SH-SY5Y (cell line): Measurements from ENCODE around the gene PIAS1.

Source experiments
- GATA2 ChIP-seq: IDR thresholded peaks from 2 replicates; pipeline ENCODE4 v1.6.1; 2011; ENCODE audit warnings: mild to moderate bottlenecking, low read depth, low read length
- GATA3 ChIP-seq: IDR thresholded peaks from 2 replicates; pipeline ENCODE4 v1.6.1; 2011; ENCODE audit warnings: low read depth, mild to moderate bottlenecking, low read length, moderate library complexity

Gene PIAS1

DNA sequence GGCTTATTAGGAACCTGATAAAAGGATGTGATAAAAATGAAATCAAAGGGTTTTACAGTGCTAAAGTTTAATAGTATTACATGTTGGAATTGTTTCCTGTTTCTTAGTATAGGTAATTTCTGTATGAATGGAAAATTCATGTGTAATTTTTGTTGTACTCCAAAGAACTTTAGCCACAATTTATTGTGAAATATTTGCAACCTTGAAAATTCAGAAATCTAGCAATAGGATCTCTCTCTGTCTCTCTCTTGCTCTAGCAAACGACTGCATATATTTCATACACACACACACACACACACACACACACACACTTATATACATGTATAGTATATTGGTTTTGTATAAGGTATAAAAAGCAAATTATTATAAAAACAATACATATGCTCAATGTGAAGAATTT is 59.6 kb downstream of the PIAS1 start:
- TF ChIP-seq GATA3 (no peak), GATA2 (no peak)

GRCh38 chr15:68114356-68114755 is 60.2 kb downstream of the PIAS1 start:
- no peak for TF ChIP-seq GATA3
- no peak for TF ChIP-seq GATA2

- TF ChIP-seq GATA2 = no peak
- no peak for TF ChIP-seq GATA3
Measured at GRCh38 chr15:68114840-68115239, 60.7 kb downstream of the PIAS1 start.

GRCh38 chr15:68124700-68125099 is 70.6 kb downstream of the PIAS1 start:
- no peak for TF ChIP-seq GATA3
- TF ChIP-seq GATA2 = no peak

GRCh38 chr15:68126396-68126795 is 72.3 kb downstream of the PIAS1 start:
- no peak for TF ChIP-seq GATA2
- no peak for TF ChIP-seq GATA3

GRCh38 chr15:68129072-68129471 is 75.0 kb downstream of the PIAS1 start:
- TF ChIP-seq GATA2 = no peak
- TF ChIP-seq GATA3 = no peak

DNA sequence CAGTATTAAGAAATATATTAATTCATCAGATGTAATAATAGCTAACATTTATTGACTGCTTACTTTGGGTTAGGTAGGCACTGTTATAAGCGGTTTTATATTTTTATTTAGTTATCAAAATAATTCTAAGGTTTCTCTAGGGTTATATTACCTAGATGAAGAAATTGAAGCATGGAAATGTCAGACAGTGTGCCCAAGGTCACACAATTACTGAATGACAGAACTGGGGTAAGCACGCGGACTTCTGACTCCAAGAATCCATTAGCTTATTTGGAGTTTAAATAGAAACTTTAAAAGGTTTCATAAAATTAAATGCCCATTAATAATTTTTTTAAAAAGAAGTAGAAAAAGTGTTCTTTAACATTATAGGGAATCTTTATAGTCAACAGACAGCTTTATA is 76.7 kb downstream of the PIAS1 start:
- TF ChIP-seq GATA3 (no peak), GATA2 (no peak)

DNA sequence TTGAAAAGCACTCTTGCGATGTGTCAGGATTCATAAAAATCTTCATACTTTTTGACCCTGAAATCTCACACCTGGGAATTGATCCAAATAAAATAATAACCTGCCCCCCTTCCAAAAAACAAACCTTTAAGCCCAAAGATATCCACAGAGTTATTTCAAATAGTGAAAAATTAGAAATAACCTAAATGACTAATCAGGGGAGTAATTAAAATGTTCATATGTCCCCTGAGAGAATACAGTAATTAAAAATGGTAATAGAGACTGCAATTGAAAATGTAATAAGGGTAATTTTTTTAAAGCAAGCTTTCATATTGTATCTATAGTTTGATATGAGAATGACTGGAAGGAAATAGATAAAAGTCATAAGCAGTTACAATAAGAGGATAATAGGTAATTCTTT is 83.0 kb downstream of the PIAS1 start:
- TF ChIP-seq GATA2 (no peak), GATA3 (no peak)

DNA sequence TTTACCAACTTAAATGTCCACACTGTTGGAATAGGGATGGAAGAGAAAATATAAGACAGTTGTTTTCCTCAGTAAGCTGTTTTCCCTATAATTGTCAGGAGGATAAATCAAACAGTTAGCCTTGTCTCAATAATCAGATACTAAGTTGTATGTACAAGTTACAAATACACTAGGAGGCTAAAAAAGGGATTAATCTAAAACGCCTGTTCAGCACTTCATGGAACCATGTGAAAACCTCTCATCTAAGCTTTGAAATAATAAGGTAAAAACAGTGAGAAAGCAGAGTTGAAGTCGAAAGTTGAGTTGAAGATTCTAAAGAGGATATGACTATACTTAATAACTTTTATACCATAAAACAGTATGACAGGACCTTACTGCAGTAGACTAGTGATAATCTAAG is 89.0 kb downstream of the PIAS1 start:
- no peak for TF ChIP-seq GATA3
- TF ChIP-seq GATA2 = no peak

- TF ChIP-seq GATA2 (no peak), GATA3 (no peak)
Measured at GRCh38 chr15:68143785-68144184, 89.7 kb downstream of the PIAS1 start.

DNA sequence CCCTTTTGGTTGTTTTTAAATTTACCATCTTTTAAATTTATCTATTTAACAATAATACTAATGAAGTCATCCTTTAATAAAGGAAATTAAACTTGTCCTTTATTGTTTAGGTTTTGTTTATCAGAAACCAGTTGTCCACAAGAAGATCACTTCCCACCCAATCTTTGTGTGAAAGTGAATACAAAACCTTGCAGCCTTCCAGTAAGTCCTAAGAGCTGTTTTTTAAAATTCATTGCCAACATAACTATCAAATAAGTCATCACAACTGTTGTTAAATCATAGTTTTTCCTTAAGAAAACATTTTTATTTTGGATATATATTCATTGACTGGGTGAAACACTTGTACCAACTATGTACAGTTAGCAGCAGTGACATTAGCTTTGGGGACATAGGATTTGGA is 91.6 kb downstream of the PIAS1 start:
- TF ChIP-seq GATA2 (no peak), GATA3 (no peak)

DNA sequence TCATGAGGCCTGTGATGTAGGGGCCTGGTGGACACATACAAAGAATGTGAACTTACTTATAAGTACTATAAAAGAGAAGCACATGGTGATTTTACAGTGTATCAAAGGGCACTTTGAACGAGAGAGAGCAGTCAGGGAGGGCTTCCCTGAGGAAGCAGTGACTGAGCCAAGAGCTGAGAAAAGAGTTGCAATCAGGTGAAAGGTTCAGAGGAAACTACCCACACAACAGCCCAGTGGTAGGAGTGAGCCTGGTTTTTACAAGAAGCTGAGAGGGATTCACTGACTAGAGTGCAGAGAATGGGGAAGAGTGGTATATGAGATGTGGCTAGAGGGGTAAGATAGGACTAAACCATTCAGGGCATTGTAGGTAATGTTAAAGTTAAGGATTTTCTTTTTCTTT is 93.9 kb downstream of the PIAS1 start:
- TF ChIP-seq GATA3 (no peak), GATA2 (no peak)

GRCh38 chr15:68149059-68149458 is 94.9 kb downstream of the PIAS1 start:
- TF ChIP-seq GATA3 (no peak), GATA2 (no peak)

- no peak for TF ChIP-seq GATA3
Measured at GRCh38 chr15:68150187-68150586, 96.1 kb downstream of the PIAS1 start.

- TF ChIP-seq GATA3 = no peak
- no peak for TF ChIP-seq GATA2
Measured at GRCh38 chr15:68151277-68151676, 97.2 kb downstream of the PIAS1 start.

DNA sequence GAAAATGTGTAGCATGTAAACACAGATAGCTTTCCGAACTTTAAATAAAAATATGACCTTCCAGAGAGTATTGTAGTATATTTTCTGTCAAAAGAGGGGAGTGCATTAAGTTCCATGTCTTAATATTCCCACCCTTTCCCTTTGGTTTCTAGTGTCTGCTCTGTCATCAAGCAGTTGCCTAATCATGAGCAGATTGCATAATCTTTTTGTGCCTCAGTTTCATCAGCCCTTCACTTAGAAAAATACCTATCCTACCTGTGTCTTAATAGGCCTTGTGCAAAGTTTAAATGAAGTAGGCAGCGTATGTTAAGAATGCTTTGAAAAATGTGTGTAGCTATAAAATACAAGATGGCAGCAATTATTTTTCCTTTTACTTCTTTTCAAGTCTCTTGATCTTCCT is 98.2 kb downstream of the PIAS1 start:
- TF ChIP-seq GATA2 = no peak
- TF ChIP-seq GATA3 = no peak
